A673 (cell line): ENCODE data around the gene PTPN12. TPM values are rescaled to one million over a fixed set of nuclear protein-coding genes. Genes with fewer than 3 reads are reported as not detected.

ENCODE experiments used
- BruUV-seq: library from RNA; stranded (reverse); fragments of 400-500 nt; replicated peaks from 2 replicates; lab custom pipeline; 2021; lab: Mats Ljungman, UMichigan
- CTCF ChIA-PET: fragments of 300-600 bp; sonication (Branson Sonifier 250); formaldehyde crosslinking; loops from one replicate; lab custom pipeline; 2022; ENCODE audit warnings: antibody characterized with exemption; lab: Charles Lee
- POLR2A ChIA-PET: fragments of 300-600 bp; sonication (Branson Sonifier 250); formaldehyde crosslinking; loops from one replicate; lab custom pipeline; 2022; ENCODE audit warnings: antibody characterized with exemption; ENCODE audit not compliant: low non-redundant PET; lab: Charles Lee
- DNase-seq: peaks from one replicate; pipeline ENCODE4 v3.0.0-alpha.2; 2015; ENCODE audit warnings: low spot score
- H3K27ac ChIP-seq: fragments of 200-600 bp; sonication (generic); 2 replicates; pipeline ENCODE4 v1.5.1; 2016; ENCODE audit warnings: mixed run types, low read depth, mild to moderate bottlenecking, mixed read lengths, antibody characterized with exemption, low read length; ENCODE audit not compliant: poor library complexity, severe bottlenecking
- H3K27me3 ChIP-seq: fragments of 200-600 bp; sonication (generic); replicated peaks from 2 replicates; pipeline ENCODE4 v1.6.1; 2017; ENCODE audit warnings: mixed run types, low read depth, mild to moderate bottlenecking, mixed read lengths, antibody characterized with exemption, low read length; ENCODE audit not compliant: insufficient read depth, poor library complexity
- H3K36me3 ChIP-seq: fragments of 200-600 bp; sonication (generic); 2 replicates; pipeline ENCODE4 v1.6.1; 2016; ENCODE audit warnings: mixed run types, mild to moderate bottlenecking, mixed read lengths, antibody characterized with exemption, low read length; ENCODE audit not compliant: insufficient read depth, poor library complexity, severe bottlenecking
- H3K4me1 ChIP-seq: fragments of 200-600 bp; sonication (generic); 2 replicates; pipeline ENCODE4 v1.6.1; 2017; ENCODE audit warnings: mixed run types, mild to moderate bottlenecking, mixed read lengths, antibody characterized with exemption, low read length; ENCODE audit not compliant: insufficient read depth, poor library complexity, severe bottlenecking
- H3K4me3 ChIP-seq: fragments of 200-600 bp; sonication (generic); 2 replicates; pipeline ENCODE4 v1.5.1; 2016; ENCODE audit warnings: low read depth, mixed run types, mild to moderate bottlenecking, mixed read lengths, low read length; ENCODE audit not compliant: poor library complexity, severe bottlenecking
- H3K9me3 ChIP-seq: fragments of 200-600 bp; sonication (generic); 2 replicates; pipeline ENCODE4 v1.6.1; 2016; ENCODE audit warnings: mixed run types, low read depth, mild to moderate bottlenecking, mixed read lengths, antibody characterized with exemption, low read length; ENCODE audit not compliant: poor library complexity, severe bottlenecking
- CTCF ChIP-seq: fragments of 300-800, 200-600 bp; sonication (generic); conservative IDR thresholded peaks from 2 replicates; pipeline ENCODE4 v1.5.1; 2017; ENCODE audit warnings: low read depth, mild to moderate bottlenecking, antibody characterized with exemption, low read length, moderate library complexity, mixed read lengths
- EZH2 ChIP-seq: fragments of 200-600 bp; sonication (generic); IDR thresholded peaks from 2 replicates; pipeline ENCODE4 v1.6.1; 2017; ENCODE audit warnings: borderline replicate concordance, low read depth, mild to moderate bottlenecking, mixed read lengths, antibody characterized with exemption, low read length; ENCODE audit not compliant: poor library complexity, severe bottlenecking
- intact Hi-C: fragments of 100-400 bp; cut with micrococcal nuclease; formaldehyde crosslinking; loops from one replicate; pipeline ENCODE4 v1.10.0; 2022; ENCODE audit not compliant: unreplicated experiment
- total RNA-seq: library from RNA; stranded (reverse); gene quantifications from 2 replicates; pipeline ENCODE4 v1.2.3, GENCODE V29; 2021

The PTPN12 gene
- total RNA-seq, 1 experiment from 2014 or later: 63.3 TPM

DNA sequence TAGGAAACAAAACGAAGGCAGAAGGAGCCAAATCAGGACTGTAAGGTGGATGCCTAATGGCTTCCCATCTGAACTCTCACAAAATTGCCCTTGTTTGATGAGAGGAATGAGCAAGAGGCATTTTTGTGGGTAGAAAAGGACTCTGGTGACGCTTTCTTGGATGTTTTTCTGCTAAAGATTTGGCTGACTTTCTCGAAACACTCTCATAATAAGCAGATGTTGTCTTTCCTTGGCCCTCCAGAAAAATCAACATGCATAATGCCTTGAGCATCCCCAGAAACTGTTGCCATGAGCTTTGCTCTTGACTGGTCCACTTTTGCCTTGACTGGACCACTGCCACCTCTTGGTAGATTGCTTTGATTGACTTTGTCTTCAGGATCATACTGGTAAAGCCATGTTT is 13.5 kb downstream of the PTPN12 start:
- Histone ChIP-seq H3K27ac (no peak overlapping the region), H3K27me3 (no peaks in the 10 kb centered on the region), H3K4me3 (no peak overlapping the region), H3K36me3 (no peaks in the 10 kb centered on the region), H3K4me1 (no peaks in the 10 kb centered on the region), H3K9me3 (no peaks in the 10 kb centered on the region)
- POLR2A ChIA-PET: no interaction called here
- BruUV-seq: no TSS peak
- intact Hi-C loops: no loop called here
- CTCF ChIA-PET: no interaction called here
- no peak for TF ChIP-seq CTCF
- no peak for DNase-seq

- Histone ChIP-seq H3K4me3 (no peak overlapping the region), H3K27me3 (no peaks in the 10 kb centered on the region), H3K9me3 (no peaks in the 10 kb centered on the region), H3K36me3 (no peaks in the 10 kb centered on the region), H3K27ac (no peak overlapping the region), H3K4me1 (no peaks in the 10 kb centered on the region)
- no TSS peak for BruUV-seq
- ChIA-PET POLR2A (no interaction called here), CTCF (no interaction called here)
- DNase-seq: no peak
- intact Hi-C loops: no loop called here
- TF ChIP-seq CTCF: no peak
- no peak for TF ChIP-seq EZH2
Observed at GRCh38 chr7:77553123-77553522, 16.0 kb downstream of the PTPN12 start.

- ChIA-PET CTCF (no interaction called here), POLR2A (no interaction called here)
- TF ChIP-seq EZH2 (no peak), CTCF (no peak)
- H3K4me3 ChIP-seq: no peak overlapping the region
- DNase-seq: no peak
- peaks cover 7% of the 10 kb centered on the region for H3K4me1 ChIP-seq
- no peaks in the 10 kb centered on the region for H3K36me3 ChIP-seq
- intact Hi-C loops: no loop called here
- H3K27ac ChIP-seq: no peak overlapping the region
- H3K9me3 ChIP-seq: no peaks in the 10 kb centered on the region
- no TSS peak for BruUV-seq
- H3K27me3 ChIP-seq: no peaks in the 10 kb centered on the region
Observed at GRCh38 chr7:77558284-77558967, 21.3 kb downstream of the PTPN12 start.
